OCI-LY7 (cell line): ENCODE measurements around the gene AGBL4.

ENCODE experiments used
- EZH2phosphoT487 ChIP-seq: fragments of 200-600 bp; sonication (generic); IDR thresholded peaks from 2 replicates; pipeline ENCODE4 v1.6.1; 2018; ENCODE audit warnings: low read depth, borderline replicate concordance, mild to moderate bottlenecking, mixed run types, antibody characterized with exemption, low read length, moderate library complexity, mixed read lengths
- TF ChIP-seq, protein P1 (sequence below): fragments of 200-600 bp; sonication (generic); conservative IDR thresholded peaks from 2 replicates; pipeline ENCODE4 v1.5.1; 2014; ENCODE audit warnings: mild to moderate bottlenecking, antibody characterized with exemption, low read length, moderate library complexity, mixed read lengths

DNA sequence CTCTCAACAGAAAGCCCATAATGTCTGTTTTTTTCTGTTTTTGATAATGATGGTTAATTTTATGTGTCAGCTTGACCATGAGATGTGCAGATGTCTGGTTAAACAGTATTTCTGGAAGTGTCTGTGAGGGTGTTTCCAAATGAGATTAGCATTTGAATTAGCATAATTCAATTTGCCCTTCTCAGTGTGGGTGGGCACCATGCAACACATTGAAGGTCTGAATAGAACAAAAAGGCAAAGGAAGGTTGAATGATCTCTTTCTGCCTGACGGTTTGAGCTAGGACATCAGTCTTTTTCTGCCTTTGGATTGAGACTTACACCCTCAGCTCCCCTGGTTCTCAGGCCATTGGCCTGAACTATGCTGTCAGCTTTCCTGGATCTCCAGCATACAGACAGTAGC is 1516.9 kb downstream of the AGBL4 start:
- TF ChIP-seq, protein P1, sequence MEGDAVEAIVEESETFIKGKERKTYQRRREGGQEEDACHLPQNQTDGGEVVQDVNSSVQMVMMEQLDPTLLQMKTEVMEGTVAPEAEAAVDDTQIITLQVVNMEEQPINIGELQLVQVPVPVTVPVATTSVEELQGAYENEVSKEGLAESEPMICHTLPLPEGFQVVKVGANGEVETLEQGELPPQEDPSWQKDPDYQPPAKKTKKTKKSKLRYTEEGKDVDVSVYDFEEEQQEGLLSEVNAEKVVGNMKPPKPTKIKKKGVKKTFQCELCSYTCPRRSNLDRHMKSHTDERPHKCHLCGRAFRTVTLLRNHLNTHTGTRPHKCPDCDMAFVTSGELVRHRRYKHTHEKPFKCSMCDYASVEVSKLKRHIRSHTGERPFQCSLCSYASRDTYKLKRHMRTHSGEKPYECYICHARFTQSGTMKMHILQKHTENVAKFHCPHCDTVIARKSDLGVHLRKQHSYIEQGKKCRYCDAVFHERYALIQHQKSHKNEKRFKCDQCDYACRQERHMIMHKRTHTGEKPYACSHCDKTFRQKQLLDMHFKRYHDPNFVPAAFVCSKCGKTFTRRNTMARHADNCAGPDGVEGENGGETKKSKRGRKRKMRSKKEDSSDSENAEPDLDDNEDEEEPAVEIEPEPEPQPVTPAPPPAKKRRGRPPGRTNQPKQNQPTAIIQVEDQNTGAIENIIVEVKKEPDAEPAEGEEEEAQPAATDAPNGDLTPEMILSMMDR: no peak
- no peak for TF ChIP-seq EZH2phosphoT487
